HEK293 (cell line): ENCODE data around the gene SACS.
"Not testable (repeated sequence)": the region's sequence is repeated elsewhere in the genome, so short reads cannot be mapped to it uniquely, and the experiment has no call there.

Source experiments
- CTCF ChIA-PET: fragments of 350-600 bp; formaldehyde crosslinking; extraction: SDS; loops from one replicate; lab custom pipeline; 2021; ENCODE audit warnings: antibody characterized with exemption; lab: Yijun Ruan, JAX
- POLR2A ChIA-PET: fragments of 300-600 bp; formaldehyde crosslinking; extraction: SDS; loops from one replicate; lab custom pipeline; 2020; ENCODE audit warnings: antibody characterized with exemption, inconsistent platforms; lab: Yijun Ruan, JAX
- H3K27ac ChIP-seq: fragments of 200-500 bp; sonication (Bioruptor generic); 2 replicates; pipeline ENCODE4 v1.5.1; 2014; ENCODE audit warnings: low read depth, low read length, control low read depth, inconsistent platforms; ENCODE audit errors: extremely low read depth
- H3K36me3 ChIP-seq, 2 experiments: fragments of 200-500 bp in 1 of 2; sonication (Bioruptor generic) in 1 of 2; 1 replicate in 1 of 2; 2 replicates in 1 of 2; pipeline ENCODE4 v1.5.1; 2014 to 2017; ENCODE audit warnings: inconsistent platforms in 2 of 2, low read length in 2 of 2; ENCODE audit not compliant: control insufficient read depth in 2 of 2, insufficient read depth in 1 of 2
- H3K4me1 ChIP-seq: fragments of 200-500 bp; sonication (Bioruptor generic); 2 replicates; pipeline ENCODE4 v1.5.1; 2014; ENCODE audit warnings: mild to moderate bottlenecking, low read length, inconsistent platforms; ENCODE audit not compliant: control insufficient read depth, insufficient read depth
- H3K4me3 ChIP-seq: 2 replicates; pipeline ENCODE4 v1.5.1; 2011; ENCODE audit warnings: low read depth, mild to moderate bottlenecking, control low read depth, low read length, moderate library complexity
- H3K9me3 ChIP-seq: fragments of 200-500 bp; sonication (Bioruptor generic); 2 replicates; pipeline ENCODE4 v1.5.1; 2014; ENCODE audit warnings: low read depth, low read length, inconsistent platforms; ENCODE audit not compliant: control insufficient read depth, insufficient read depth
- BCL11B ChIP-seq: fragments of 450-650 bp; formaldehyde crosslinking; IDR thresholded peaks from 2 replicates; pipeline ENCODE4 v1.5.1; 2016; ENCODE audit warnings: low read depth, missing biosample characterization, missing genetic modification characterization
- GLI4 ChIP-seq: fragments of 450-650 bp; formaldehyde crosslinking; IDR thresholded peaks from 2 replicates; pipeline ENCODE4 v1.5.1; 2016; ENCODE audit warnings: missing biosample characterization, missing genetic modification characterization
- HOXD13 ChIP-seq: sonication (generic); formaldehyde crosslinking; IDR thresholded peaks from 2 replicates; pipeline ENCODE4 v1.8.0; 2022; ENCODE audit warnings: missing genetic modification reagents, borderline replicate concordance
- KLF16 ChIP-seq: fragments of 450-650 bp; formaldehyde crosslinking; IDR thresholded peaks from 2 replicates; pipeline ENCODE4 v1.5.1; 2017; ENCODE audit warnings: missing biosample characterization, missing genetic modification characterization
- MEIS1 ChIP-seq: sonication (generic); formaldehyde crosslinking; IDR thresholded peaks from 2 replicates; pipeline ENCODE4 v1.8.1; 2022; ENCODE audit warnings: missing genetic modification reagents, mild to moderate bottlenecking, borderline replicate concordance
- PRDM1 ChIP-seq: fragments of 450-650 bp; formaldehyde crosslinking; IDR thresholded peaks from 2 replicates; pipeline ENCODE4; 2016; ENCODE audit warnings: missing biosample characterization, missing genetic modification characterization
- SALL2 ChIP-seq: fragments of 450-650 bp; formaldehyde crosslinking; IDR thresholded peaks from 2 replicates; pipeline ENCODE4 v1.5.0; 2017; ENCODE audit warnings: missing biosample characterization, mild to moderate bottlenecking, missing genetic modification characterization, borderline replicate concordance
- SP2 ChIP-seq: fragments of 450-650 bp; formaldehyde crosslinking; IDR thresholded peaks from 2 replicates; pipeline ENCODE4 v1.5.1; 2016; ENCODE audit warnings: missing biosample characterization, missing genetic modification characterization
- ZFP41 ChIP-seq: fragments of 450-650 bp; formaldehyde crosslinking; IDR thresholded peaks from 2 replicates; pipeline ENCODE4 v1.5.1; 2016; ENCODE audit warnings: missing biosample characterization, missing genetic modification characterization, borderline replicate concordance
- ZIC2 ChIP-seq: fragments of 450-650 bp; formaldehyde crosslinking; IDR thresholded peaks from 2 replicates; pipeline ENCODE4 v1.5.1; 2016; ENCODE audit warnings: missing biosample characterization, missing genetic modification characterization
- ZNF157 ChIP-seq: fragments of 450-650 bp; formaldehyde crosslinking; IDR thresholded peaks from 2 replicates; pipeline ENCODE4 v1.5.1; 2016; ENCODE audit warnings: missing biosample characterization, missing genetic modification characterization
- ZNF169 ChIP-seq: fragments of 450-650 bp; formaldehyde crosslinking; IDR thresholded peaks from 2 replicates; pipeline ENCODE4 v1.5.1; 2016; ENCODE audit warnings: missing biosample characterization, missing genetic modification characterization
- ZNF223 ChIP-seq: fragments of 450-650 bp; formaldehyde crosslinking; IDR thresholded peaks from 2 replicates; pipeline ENCODE4 v1.5.1; 2016; ENCODE audit warnings: missing biosample characterization, missing genetic modification characterization
- ZNF239 ChIP-seq: fragments of 450-650 bp; formaldehyde crosslinking; IDR thresholded peaks from 2 replicates; pipeline ENCODE4 v1.5.1; 2016; ENCODE audit warnings: missing biosample characterization, missing genetic modification characterization
- ZNF404 ChIP-seq: fragments of 450-650 bp; formaldehyde crosslinking; IDR thresholded peaks from 2 replicates; pipeline ENCODE4 v1.5.1; 2017; ENCODE audit warnings: missing biosample characterization, missing genetic modification characterization
- ZNF600 ChIP-seq: fragments of 450-650 bp; formaldehyde crosslinking; IDR thresholded peaks from 2 replicates; pipeline ENCODE4 v1.5.1; 2016; ENCODE audit warnings: missing biosample characterization, missing genetic modification characterization
- ZNF654 ChIP-seq: fragments of 450-650 bp; formaldehyde crosslinking; IDR thresholded peaks from 2 replicates; pipeline ENCODE4 v1.5.1; 2016; ENCODE audit warnings: low read depth, missing biosample characterization, missing genetic modification characterization
- ZNF670 ChIP-seq: fragments of 450-650 bp; formaldehyde crosslinking; IDR thresholded peaks from 2 replicates; pipeline ENCODE4 v1.5.1; 2016; ENCODE audit warnings: missing biosample characterization, missing genetic modification characterization, low read depth
- ZSCAN16 ChIP-seq: fragments of 450-650 bp; formaldehyde crosslinking; IDR thresholded peaks from 2 replicates; pipeline ENCODE4 v1.5.1; 2016; ENCODE audit warnings: missing biosample characterization, missing genetic modification characterization
- ZSCAN30 ChIP-seq: fragments of 450-650 bp; IDR thresholded peaks from 2 replicates; pipeline ENCODE4 v1.5.1; 2018; ENCODE audit warnings: missing biosample characterization, mild to moderate bottlenecking, missing genetic modification characterization, moderate library complexity
- ZXDB ChIP-seq: fragments of 450-650 bp; formaldehyde crosslinking; IDR thresholded peaks from 2 replicates; pipeline ENCODE4 v1.5.1; 2016; ENCODE audit warnings: missing biosample characterization, missing genetic modification characterization
- TF ChIP-seq, protein P1 (sequence below): fragments of 450-650 bp; formaldehyde crosslinking; IDR thresholded peaks from 2 replicates; pipeline ENCODE4 v1.5.1; 2016; ENCODE audit warnings: missing biosample characterization, missing genetic modification characterization
- TF ChIP-seq, protein P2 (sequence below): fragments of 450-650 bp; formaldehyde crosslinking; IDR thresholded peaks from 2 replicates; pipeline ENCODE4 v1.5.1; 2016; ENCODE audit warnings: missing biosample characterization, missing genetic modification characterization
- TF ChIP-seq, protein P3 (sequence below): fragments of 450-650 bp; formaldehyde crosslinking; IDR thresholded peaks from 2 replicates; pipeline ENCODE4 v1.5.1; 2016; ENCODE audit warnings: missing biosample characterization, missing genetic modification characterization

The SACS gene

DNA sequence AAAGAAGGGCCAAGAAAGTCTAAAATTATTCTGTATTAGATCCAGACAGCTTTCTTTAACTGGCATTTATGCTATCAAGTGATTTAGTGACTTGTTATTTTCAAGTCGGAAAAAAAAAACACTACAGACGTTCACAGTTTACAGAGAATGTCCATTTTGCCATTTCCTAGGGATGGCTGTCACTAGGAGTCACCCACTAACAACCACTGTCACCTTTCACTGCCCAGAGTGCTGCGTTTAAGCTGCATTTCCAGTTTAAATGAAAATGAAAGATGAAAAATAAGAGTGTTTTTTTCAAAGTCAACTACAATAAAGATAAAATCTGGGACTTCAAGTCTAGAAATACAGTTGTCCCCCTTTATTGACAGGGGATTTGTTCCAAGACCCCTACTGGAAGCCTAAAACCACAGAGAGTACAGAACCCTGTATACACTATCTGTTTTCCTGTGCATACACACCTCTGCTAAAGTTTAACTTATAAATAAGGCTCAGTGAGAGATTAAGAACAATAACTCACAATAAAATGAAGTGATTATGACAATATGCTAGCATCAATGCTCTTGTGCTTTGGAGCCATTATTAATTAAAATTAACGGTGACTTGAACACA lies 112.5 kb downstream of the SACS start:
- Histone ChIP-seq H3K36me3 (no peaks in the 10 kb centered on the region), H3K9me3 (no peaks in the 10 kb centered on the region), H3K27ac (no peak overlapping the region), H3K4me1 (no peaks in the 10 kb centered on the region), H3K4me3 (no peak overlapping the region)
- ChIA-PET CTCF (interaction anchor here (0.7 to 1.0 kb wide), 4 partner anchors 41 to 570 kb away, joined by 3 to 7 read pairs (median 4); no protein-coding TSS in a partner anchor), POLR2A (no interaction called here)
- TF ChIP-seq ZNF404 (no peak), SALL2 (no peak), ZXDB (tag by site-specific recombination) (no peak), ZSCAN30 (tag by site-specific recombination) (no peak), ZNF654 (no peak), KLF16 (no peak), ZFP41 (tag by site-specific recombination) (no peak)
- TF ChIP-seq, protein P1, sequence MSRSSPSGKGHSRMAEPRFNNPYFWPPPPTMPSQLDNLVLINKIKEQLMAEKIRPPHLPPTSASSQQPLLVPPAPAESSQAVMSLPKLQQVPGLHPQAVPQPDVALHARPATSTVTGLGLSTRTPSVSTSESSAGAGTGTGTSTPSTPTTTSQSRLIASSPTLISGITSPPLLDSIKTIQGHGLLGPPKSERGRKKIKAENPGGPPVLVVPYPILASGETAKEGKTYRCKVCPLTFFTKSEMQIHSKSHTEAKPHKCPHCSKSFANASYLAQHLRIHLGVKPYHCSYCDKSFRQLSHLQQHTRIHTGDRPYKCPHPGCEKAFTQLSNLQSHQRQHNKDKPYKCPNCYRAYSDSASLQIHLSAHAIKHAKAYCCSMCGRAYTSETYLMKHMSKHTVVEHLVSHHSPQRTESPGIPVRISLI (tag by site-specific recombination), result no peak
- TF ChIP-seq, protein P2, sequence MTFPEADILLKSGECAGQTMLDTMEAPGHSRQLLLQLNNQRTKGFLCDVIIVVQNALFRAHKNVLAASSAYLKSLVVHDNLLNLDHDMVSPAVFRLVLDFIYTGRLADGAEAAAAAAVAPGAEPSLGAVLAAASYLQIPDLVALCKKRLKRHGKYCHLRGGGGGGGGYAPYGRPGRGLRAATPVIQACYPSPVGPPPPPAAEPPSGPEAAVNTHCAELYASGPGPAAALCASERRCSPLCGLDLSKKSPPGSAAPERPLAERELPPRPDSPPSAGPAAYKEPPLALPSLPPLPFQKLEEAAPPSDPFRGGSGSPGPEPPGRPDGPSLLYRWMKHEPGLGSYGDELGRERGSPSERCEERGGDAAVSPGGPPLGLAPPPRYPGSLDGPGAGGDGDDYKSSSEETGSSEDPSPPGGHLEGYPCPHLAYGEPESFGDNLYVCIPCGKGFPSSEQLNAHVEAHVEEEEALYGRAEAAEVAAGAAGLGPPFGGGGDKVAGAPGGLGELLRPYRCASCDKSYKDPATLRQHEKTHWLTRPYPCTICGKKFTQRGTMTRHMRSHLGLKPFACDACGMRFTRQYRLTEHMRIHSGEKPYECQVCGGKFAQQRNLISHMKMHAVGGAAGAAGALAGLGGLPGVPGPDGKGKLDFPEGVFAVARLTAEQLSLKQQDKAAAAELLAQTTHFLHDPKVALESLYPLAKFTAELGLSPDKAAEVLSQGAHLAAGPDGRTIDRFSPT (tag by site-specific recombination), result no peak

DNA sequence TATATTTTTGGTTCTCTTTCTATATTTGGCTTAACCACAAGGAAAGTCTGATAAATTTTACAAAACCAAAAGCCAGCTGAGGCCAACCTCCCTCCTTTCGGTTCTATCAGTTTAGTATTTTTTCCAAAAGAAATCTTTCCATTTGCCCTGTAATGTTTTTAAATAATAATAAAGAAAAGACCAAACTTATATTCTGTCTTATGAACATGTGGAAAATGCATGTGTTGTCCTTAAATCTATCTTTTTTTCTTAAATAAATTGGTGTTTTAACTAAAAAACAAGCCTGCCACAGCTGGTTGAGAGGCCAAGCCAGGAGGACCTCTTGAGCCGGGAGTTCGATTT lies 113.6 kb downstream of the SACS start:
- H3K4me1 ChIP-seq, result no peaks in the 10 kb centered on the region
- no peak for TF ChIP-seq ZNF600 (tag by site-specific recombination)
- TF ChIP-seq PRDM1 (tag by site-specific recombination), result no peak
- no peak for TF ChIP-seq ZIC2 (tag by site-specific recombination)
- TF ChIP-seq, all 188 proteins: peak for 0
- ChIA-PET POLR2A (no interaction called here), CTCF (interaction anchor here (0.6 to 1.0 kb wide), 6 partner anchors 70 to 519 kb away, joined by 3 to 5 read pairs (median 3); no protein-coding TSS in a partner anchor)
- Histone ChIP-seq H3K9me3 (no peaks in the 10 kb centered on the region), H3K4me3 (no peak overlapping the region), H3K36me3 (no peaks in the 10 kb centered on the region), H3K27ac (no peak overlapping the region)

DNA sequence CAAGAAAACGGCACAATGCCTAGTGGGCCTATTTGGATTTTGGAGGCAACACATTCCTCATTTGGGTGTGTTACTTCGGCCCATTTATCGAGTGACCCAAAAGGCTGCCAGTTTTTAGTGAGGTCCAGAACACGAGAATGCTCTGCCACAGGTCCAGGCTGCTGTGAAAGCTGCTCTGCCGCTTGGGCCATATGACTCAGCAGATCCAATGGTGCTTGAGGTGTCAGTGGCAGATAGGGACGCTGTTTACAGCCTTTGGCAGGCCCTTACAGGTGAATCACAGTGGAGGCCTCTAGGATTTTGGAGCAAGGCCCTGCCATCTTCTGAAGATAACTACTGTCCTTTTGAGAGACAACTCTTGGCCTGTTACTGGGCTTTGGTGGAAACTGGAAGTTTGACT lies 118.7 kb downstream of the SACS start:
- H3K9me3 ChIP-seq, H3K4me1 ChIP-seq, CTCF ChIA-PET, H3K4me3 ChIP-seq, H3K36me3 ChIP-seq, H3K27ac ChIP-seq, POLR2A ChIA-PET: not testable (repeated sequence)

DNA sequence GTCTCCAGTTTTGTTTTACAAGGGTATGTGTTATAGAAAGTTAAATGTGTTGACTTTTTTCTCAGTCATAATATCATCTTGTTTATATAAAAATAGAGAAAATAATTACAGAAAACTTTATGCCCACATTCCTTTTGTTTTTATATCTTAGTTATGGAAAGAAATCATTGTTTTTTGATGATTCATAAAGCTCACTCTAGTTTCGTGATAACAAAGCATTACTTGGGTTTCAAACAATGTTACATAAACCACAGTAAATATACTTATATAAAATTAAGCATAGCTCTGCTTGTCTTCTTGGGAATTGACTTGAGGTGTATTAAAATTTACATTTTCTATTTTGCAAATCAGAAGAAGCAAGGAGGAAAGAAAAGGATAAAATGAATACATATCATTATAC lies 140.9 kb downstream of the SACS start:
- CTCF ChIA-PET, result no interaction called here
- no peak overlapping the region for H3K27ac ChIP-seq
- POLR2A ChIA-PET, result no interaction called here
- no peak overlapping the region for H3K4me3 ChIP-seq
- TF ChIP-seq, protein P3, sequence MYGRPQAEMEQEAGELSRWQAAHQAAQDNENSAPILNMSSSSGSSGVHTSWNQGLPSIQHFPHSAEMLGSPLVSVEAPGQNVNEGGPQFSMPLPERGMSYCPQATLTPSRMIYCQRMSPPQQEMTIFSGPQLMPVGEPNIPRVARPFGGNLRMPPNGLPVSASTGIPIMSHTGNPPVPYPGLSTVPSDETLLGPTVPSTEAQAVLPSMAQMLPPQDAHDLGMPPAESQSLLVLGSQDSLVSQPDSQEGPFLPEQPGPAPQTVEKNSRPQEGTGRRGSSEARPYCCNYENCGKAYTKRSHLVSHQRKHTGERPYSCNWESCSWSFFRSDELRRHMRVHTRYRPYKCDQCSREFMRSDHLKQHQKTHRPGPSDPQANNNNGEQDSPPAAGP (tag by site-specific recombination), result no peak
- TF ChIP-seq BCL11B (tag by site-specific recombination) (no peak), ZNF169 (no peak), SP2 (no peak), HOXD13 (CRISPR knock-in tag) (no peak), ZNF157 (tag by site-specific recombination) (no peak), ZXDB (tag by site-specific recombination) (no peak), ZNF223 (tag by site-specific recombination) (no peak), ZNF670 (no peak), MEIS1 (no peak), ZSCAN16 (tag by site-specific recombination) (no peak), GLI4 (tag by site-specific recombination) (no peak), ZNF239 (tag by site-specific recombination) (no peak)
- no peaks in the 10 kb centered on the region for H3K9me3 ChIP-seq
- no peaks in the 10 kb centered on the region for H3K36me3 ChIP-seq
- no peaks in the 10 kb centered on the region for H3K4me1 ChIP-seq
